Measurements from ENCODE around the gene MAN2B1. TPM values are rescaled to one million over a fixed set of nuclear protein-coding genes. Genes with fewer than 3 reads are reported as not detected.

The MAN2B1 gene
- total and polyA plus RNA-seq, 2 of the 8 experiments (the other 6 are each of a cell fraction or from before 2014, with no cell fraction given): 55.3 to 76.3 TPM

DNA sequence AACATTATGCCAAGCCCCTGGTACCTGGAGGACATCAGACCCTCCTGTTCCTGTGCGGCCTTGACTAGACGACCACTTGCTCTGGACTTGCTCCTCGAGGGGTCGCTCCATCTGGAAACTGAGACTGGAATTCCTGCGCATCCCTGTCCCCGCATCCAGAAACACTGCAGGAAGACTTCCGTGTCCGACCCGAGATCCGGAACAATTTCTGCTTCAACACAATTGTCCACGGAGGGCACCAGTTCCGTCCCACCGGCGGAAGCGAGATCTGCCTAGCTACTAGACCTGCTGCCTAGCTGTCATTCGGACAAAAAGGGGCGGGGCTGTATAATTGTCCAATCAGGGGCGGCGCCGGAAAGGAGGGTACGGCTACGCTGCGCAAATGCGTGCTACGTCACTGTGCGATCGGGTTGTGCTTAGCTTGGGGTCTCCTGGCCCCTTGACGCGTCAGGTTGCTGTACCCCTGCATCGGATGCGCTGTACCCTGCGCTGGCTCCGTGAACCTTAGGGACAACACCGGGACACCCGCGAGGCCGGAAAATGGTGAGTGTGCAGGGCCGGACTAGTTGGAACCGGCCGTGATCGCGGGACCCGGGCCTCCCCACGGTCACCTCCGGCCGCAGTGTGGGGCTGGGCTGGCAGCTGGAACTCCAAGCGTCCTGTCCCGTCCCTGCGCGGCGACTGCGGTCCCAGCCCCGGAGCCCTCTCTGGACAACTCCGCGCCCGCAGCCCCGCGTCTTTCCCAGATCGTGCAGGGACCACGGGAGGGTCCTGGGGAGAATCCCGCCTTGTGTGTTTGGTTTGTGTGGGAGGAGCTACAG, 55.8 kb downstream of the MAN2B1 start, which contains the start of the genes ZNF490 and ZNF791 (continued):
- TF ChIP-seq JUN (IDR thresholded peaks at IDR 0.05; ENCODE audit: low read depth, low read length) (no peak), SUZ12 (IDR thresholded peaks at IDR 0.05; ENCODE audit: low read length) (no peak), MAFK (IDR thresholded peaks at IDR 0.05; ENCODE audit: low read depth, low read length) (no peak; the same call in 1 of the 2 replicates), CREB1 (IDR thresholded peaks at IDR 0.05) (peak; percentile 94), ASH2L (IDR thresholded peaks at IDR 0.05; ENCODE audit: low read length) (peak; percentile 82), SRF (IDR thresholded peaks at IDR 0.05; ENCODE audit: low read depth, low read length) (no peak), HDAC2 (IDR thresholded peaks at IDR 0.05; ENCODE audit: borderline replicate concordance in 1 of 2, low read depth in 2 of 2, low read length in 2 of 2) (peak; percentile 90 to 97; a peak in 3 of 4 replicates), KDM5A (IDR thresholded peaks at IDR 0.05; ENCODE audit: low read length) (no peak; the same call in 1 of the 2 replicates), POLR2A (IDR thresholded peaks at IDR 0.05; ENCODE audit: control extremely low read depth in 1 of 2, low read depth in 2 of 2, low read length in 2 of 2) (peak in 1 of 2 experiments; percentile 91; a peak in 2 of 3 replicates), CHD1 (IDR thresholded peaks at IDR 0.05; ENCODE audit: low read depth, low read length) (no peak), POU5F1 (IDR thresholded peaks at IDR 0.05; ENCODE audit: low read depth, low read length) (no peak), CBX8 (IDR thresholded peaks at IDR 0.05; ENCODE audit: borderline replicate concordance, low read depth, low read length) (no peak), RXRA (IDR thresholded peaks at IDR 0.05; ENCODE audit: insufficient read depth, low read depth, low read length) (no peak), ZNF274 (IDR thresholded peaks at IDR 0.05; ENCODE audit: borderline replicate concordance, extremely low read depth, low read length) (no peak), GABPA (IDR thresholded peaks at IDR 0.05; ENCODE audit: borderline replicate concordance, insufficient read depth, low read length) (peak; percentile 94), BACH1 (IDR thresholded peaks at IDR 0.05; ENCODE audit: low read length) (0 out of 2 replicates have a peak, but pooled peaks have one; percentile 1), YY1 (IDR thresholded peaks at IDR 0.05; ENCODE audit: low read depth, low read length) (no peak), TAF7 (optimal IDR thresholded peaks at IDR 0.05; ENCODE audit: borderline replicate concordance, low read depth, low read length) (peak; percentile 70), CBX5 (IDR thresholded peaks at IDR 0.05; ENCODE audit: low read depth, low read length) (no peak), TBP (IDR thresholded peaks at IDR 0.05; ENCODE audit: low read depth, low read length) (peak; percentile 82)
- TF ChIP-seq, protein P1, sequence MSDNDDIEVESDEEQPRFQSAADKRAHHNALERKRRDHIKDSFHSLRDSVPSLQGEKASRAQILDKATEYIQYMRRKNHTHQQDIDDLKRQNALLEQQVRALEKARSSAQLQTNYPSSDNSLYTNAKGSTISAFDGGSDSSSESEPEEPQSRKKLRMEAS (IDR thresholded peaks at IDR 0.05): no peak; the same call in 1 of the 2 replicates
- TF ChIP-seq, protein P2, sequence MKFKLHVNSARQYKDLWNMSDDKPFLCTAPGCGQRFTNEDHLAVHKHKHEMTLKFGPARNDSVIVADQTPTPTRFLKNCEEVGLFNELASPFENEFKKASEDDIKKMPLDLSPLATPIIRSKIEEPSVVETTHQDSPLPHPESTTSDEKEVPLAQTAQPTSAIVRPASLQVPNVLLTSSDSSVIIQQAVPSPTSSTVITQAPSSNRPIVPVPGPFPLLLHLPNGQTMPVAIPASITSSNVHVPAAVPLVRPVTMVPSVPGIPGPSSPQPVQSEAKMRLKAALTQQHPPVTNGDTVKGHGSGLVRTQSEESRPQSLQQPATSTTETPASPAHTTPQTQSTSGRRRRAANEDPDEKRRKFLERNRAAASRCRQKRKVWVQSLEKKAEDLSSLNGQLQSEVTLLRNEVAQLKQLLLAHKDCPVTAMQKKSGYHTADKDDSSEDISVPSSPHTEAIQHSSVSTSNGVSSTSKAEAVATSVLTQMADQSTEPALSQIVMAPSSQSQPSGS (IDR thresholded peaks at IDR 0.05; ENCODE audit: low read length): no peak
